A673 (cell line): ENCODE results near the gene APOL1. TPM values are rescaled to one million over a fixed set of nuclear protein-coding genes. Genes with fewer than 3 reads are reported as not detected.

ENCODE experiments used
- BruUV-seq: library from RNA; stranded (reverse); fragments of 400-500 nt; replicated peaks from 2 replicates; lab custom pipeline; 2021; lab: Mats Ljungman, UMichigan
- CTCF ChIA-PET: fragments of 300-600 bp; sonication (Branson Sonifier 250); formaldehyde crosslinking; loops from one replicate; lab custom pipeline; 2022; ENCODE audit warnings: antibody characterized with exemption; lab: Charles Lee
- POLR2A ChIA-PET: fragments of 300-600 bp; sonication (Branson Sonifier 250); formaldehyde crosslinking; loops from one replicate; lab custom pipeline; 2022; ENCODE audit warnings: antibody characterized with exemption; ENCODE audit not compliant: low non-redundant PET; lab: Charles Lee
- DNase-seq: peaks from one replicate; pipeline ENCODE4 v3.0.0-alpha.2; 2015; ENCODE audit warnings: low spot score
- H3K27ac ChIP-seq: fragments of 200-600 bp; sonication (generic); 2 replicates; pipeline ENCODE4 v1.5.1; 2016; ENCODE audit warnings: mixed run types, low read depth, mild to moderate bottlenecking, mixed read lengths, antibody characterized with exemption, low read length; ENCODE audit not compliant: poor library complexity, severe bottlenecking
- H3K27me3 ChIP-seq: fragments of 200-600 bp; sonication (generic); replicated peaks from 2 replicates; pipeline ENCODE4 v1.6.1; 2017; ENCODE audit warnings: mixed run types, low read depth, mild to moderate bottlenecking, mixed read lengths, antibody characterized with exemption, low read length; ENCODE audit not compliant: insufficient read depth, poor library complexity
- H3K36me3 ChIP-seq: fragments of 200-600 bp; sonication (generic); 2 replicates; pipeline ENCODE4 v1.6.1; 2016; ENCODE audit warnings: mixed run types, mild to moderate bottlenecking, mixed read lengths, antibody characterized with exemption, low read length; ENCODE audit not compliant: insufficient read depth, poor library complexity, severe bottlenecking
- H3K4me1 ChIP-seq: fragments of 200-600 bp; sonication (generic); 2 replicates; pipeline ENCODE4 v1.6.1; 2017; ENCODE audit warnings: mixed run types, mild to moderate bottlenecking, mixed read lengths, antibody characterized with exemption, low read length; ENCODE audit not compliant: insufficient read depth, poor library complexity, severe bottlenecking
- H3K4me3 ChIP-seq: fragments of 200-600 bp; sonication (generic); 2 replicates; pipeline ENCODE4 v1.5.1; 2016; ENCODE audit warnings: low read depth, mixed run types, mild to moderate bottlenecking, mixed read lengths, low read length; ENCODE audit not compliant: poor library complexity, severe bottlenecking
- H3K9me3 ChIP-seq: fragments of 200-600 bp; sonication (generic); 2 replicates; pipeline ENCODE4 v1.6.1; 2016; ENCODE audit warnings: mixed run types, low read depth, mild to moderate bottlenecking, mixed read lengths, antibody characterized with exemption, low read length; ENCODE audit not compliant: poor library complexity, severe bottlenecking
- CTCF ChIP-seq: fragments of 300-800, 200-600 bp; sonication (generic); conservative IDR thresholded peaks from 2 replicates; pipeline ENCODE4 v1.5.1; 2017; ENCODE audit warnings: low read depth, mild to moderate bottlenecking, antibody characterized with exemption, low read length, moderate library complexity, mixed read lengths
- EZH2 ChIP-seq: fragments of 200-600 bp; sonication (generic); IDR thresholded peaks from 2 replicates; pipeline ENCODE4 v1.6.1; 2017; ENCODE audit warnings: borderline replicate concordance, low read depth, mild to moderate bottlenecking, mixed read lengths, antibody characterized with exemption, low read length; ENCODE audit not compliant: poor library complexity, severe bottlenecking
- intact Hi-C: fragments of 100-400 bp; cut with micrococcal nuclease; formaldehyde crosslinking; loops from one replicate; pipeline ENCODE4 v1.10.0; 2022; ENCODE audit not compliant: unreplicated experiment
- total RNA-seq: library from RNA; stranded (reverse); gene quantifications from 2 replicates; pipeline ENCODE4 v1.2.3, GENCODE V29; 2021

The APOL1 gene
- total RNA-seq, 1 experiment from 2014 or later, result 0.30 TPM

- H3K4me1 ChIP-seq, result no peaks in the 10 kb centered on the region
- ChIA-PET POLR2A (interaction anchor here (0.6 kb wide), 1 partner anchor 17 kb away, joined by 3 read pairs; no protein-coding TSS in a partner anchor), CTCF (no interaction called here)
- no peak for TF ChIP-seq EZH2
- TF ChIP-seq CTCF, result no peak
- no peaks in the 10 kb centered on the region for H3K9me3 ChIP-seq
- H3K27me3 ChIP-seq, result no peaks in the 10 kb centered on the region
- H3K27ac ChIP-seq, result no peak overlapping the region
- BruUV-seq, result no TSS peak
- DNase-seq, result no peak
- no peak overlapping the region for H3K4me3 ChIP-seq
- intact Hi-C loops, result no loop called here
- H3K36me3 ChIP-seq, result peaks cover 80% of the 10 kb centered on the region
Measured at GRCh38 chr22:36291831-36292740, 39.2 kb downstream of the APOL1 start.

- Histone ChIP-seq H3K36me3 (peaks cover 83% of the 10 kb centered on the region), H3K27ac (no peak overlapping the region), H3K27me3 (no peaks in the 10 kb centered on the region), H3K4me1 (no peaks in the 10 kb centered on the region), H3K4me3 (no peak overlapping the region), H3K9me3 (no peaks in the 10 kb centered on the region)
- intact Hi-C loops, result no loop called here
- no peak for TF ChIP-seq CTCF
- no peak for TF ChIP-seq EZH2
- CTCF ChIA-PET, result no interaction called here
- DNase-seq, result no peak
- no TSS peak for BruUV-seq
- POLR2A ChIA-PET, result no interaction called here
Measured at GRCh38 chr22:36292823-36293530, 40.0 kb downstream of the APOL1 start.

- no peak for DNase-seq
- intact Hi-C loops, result no loop called here
Measured at GRCh38 chr22:36293606-36294292, 40.8 kb downstream of the APOL1 start.

More at GRCh38 chr22:36293606-36294292, 40.8 kb downstream of the APOL1 start:
- H3K9me3 ChIP-seq, result no peaks in the 10 kb centered on the region
- no peaks in the 10 kb centered on the region for H3K27me3 ChIP-seq
- H3K4me1 ChIP-seq, result no peaks in the 10 kb centered on the region
- no peak for TF ChIP-seq EZH2
- no peak for TF ChIP-seq CTCF
- TSS peak; percentile 90 for BruUV-seq
- ChIA-PET POLR2A (no interaction called here), CTCF (no interaction called here)
- H3K36me3 ChIP-seq, result peaks cover 83% of the 10 kb centered on the region
- no peak overlapping the region for H3K4me3 ChIP-seq
- no peak overlapping the region for H3K27ac ChIP-seq
